Stimulated activated CD8-positive, alpha-beta memory T cell treated with anti-CD3 and anti-CD28 coated beads, Interleukin-4, amount 100 ng/mL, for 4 hours (primary cell): Measurements from ENCODE around the gene PLEKHM3.
"Not testable (repeated sequence)": the region's sequence is repeated elsewhere in the genome, so short reads cannot be mapped to it uniquely, and the experiment has no call there.

ENCODE experiments used
- DNase-seq, 2 donors: peaks; one replicate each; pipeline ENCODE4 v3.0.0-alpha.2; 2020; ENCODE audit warnings: low read depth in 2 of 2, low spot score in 1 of 2

PLEKHM3 gene

GRCh38 chr2:208037564-208038487 lies 12.5 kb upstream of the PLEKHM3 start:
- no peak for DNase-seq

DNA sequence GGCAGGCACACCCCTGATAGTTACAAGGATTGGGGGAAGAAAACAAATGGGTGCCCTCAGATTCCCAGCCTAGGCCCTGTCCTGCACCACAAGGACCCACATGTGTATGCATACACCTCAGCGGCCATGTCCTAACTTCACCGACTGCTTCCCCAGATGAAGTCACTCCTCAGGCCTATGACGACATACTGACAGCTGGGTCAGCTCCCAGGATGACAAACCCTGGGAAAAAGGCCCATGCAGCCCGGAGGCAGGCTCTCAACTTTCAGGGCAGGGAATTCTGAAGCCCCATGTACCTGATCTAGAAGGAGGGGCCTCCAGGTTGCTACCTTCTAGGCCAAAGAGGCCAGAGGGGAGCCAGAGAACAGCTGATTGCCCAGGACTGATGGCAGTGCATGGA lies 11.0 kb upstream of the PLEKHM3 start:
- DNase-seq: no peak

DNA sequence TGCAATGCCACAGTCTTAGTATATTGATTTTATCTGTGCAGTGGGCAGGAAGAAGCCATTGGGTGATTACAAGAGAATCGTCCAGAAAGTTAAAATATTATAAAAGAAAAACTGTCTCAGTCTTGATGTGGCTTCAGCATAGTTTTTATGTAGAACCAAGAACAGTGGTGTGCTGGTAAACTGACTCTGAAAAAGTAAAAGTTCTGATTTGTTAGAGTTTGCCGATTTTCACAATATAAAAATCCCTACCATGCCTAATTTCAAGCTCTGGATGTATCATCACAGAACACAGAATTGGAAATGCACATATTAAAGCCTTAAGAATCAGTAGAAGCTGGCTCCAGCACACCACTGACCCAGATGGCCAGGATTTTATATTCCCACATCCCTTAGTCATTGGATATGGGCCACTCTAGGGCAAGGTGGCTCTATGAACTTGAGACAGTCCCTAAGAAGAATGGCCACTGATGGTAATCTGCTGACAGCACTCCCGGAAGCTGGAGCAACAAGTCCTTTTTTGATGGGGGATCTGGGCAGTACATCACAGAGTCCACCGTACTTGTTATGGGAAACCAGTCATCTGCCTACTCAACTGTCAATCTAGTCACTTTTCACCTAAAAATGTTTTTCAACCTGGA lies 9.3 kb upstream of the PLEKHM3 start:
- no peak for DNase-seq

GRCh38 chr2:208033701-208034502 lies 8.6 kb upstream of the PLEKHM3 start:
- DNase-seq: no peak

DNA sequence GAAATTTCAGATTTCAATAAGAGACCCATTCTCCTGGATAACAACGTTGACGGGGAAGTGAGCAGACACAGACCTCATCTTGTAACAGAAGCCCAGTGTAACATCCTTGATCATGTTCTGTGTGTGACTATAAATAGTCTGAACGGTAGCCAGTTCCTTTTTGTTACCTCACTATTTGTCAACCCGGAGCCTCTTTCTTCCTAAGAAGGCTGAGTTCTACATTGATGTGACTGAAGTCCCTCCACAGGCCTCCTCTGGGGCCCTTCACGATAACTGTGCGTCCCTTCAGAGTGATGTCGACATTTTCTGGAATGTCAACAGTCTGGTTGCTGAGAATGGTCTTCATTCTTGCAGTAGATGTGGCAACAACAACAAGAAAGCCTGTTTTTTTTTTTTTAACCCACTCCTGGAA lies 6.3 kb upstream of the PLEKHM3 start:
- DNase-seq: no peak

DNA sequence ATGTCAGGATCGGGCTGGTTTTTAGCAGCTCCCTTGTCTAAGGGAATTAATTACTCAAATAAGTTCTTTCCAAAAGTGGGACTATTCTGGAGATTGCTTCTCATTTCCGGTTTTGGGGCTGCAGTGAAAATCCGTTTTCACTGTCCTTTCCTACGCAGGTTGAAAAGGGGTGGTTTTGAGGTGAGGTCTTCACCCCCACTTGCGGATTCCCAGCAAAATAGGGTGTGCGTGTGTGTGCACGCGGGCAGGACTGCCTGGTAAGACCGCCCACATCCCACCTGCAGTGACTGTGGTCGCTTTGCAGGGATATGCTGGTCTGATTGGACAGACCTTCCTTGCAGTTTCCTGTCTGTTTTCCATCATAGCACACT lies 472 bp upstream of the PLEKHM3 start:
- DNase-seq: peak in 1 of 2 donors; percentile 5

DNA sequence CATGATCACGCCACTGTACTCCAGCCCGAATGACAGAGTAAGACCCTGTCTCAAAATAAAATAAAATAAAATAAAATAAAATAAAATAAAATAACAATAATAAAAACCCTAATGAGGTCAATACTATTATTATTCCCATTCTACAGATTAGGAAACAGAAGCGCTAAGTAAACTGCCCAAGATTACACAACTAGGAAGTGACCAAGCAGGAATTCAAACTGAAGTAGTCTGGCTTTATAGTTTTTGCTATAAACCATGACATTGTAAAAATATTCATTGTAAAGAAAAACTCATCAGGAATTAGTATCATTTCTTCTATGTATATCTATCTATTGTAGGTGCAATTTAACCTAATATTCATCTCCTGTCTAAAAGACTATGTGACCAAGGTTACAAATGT lies 1.2 kb downstream of the PLEKHM3 start:
- DNase-seq: no peak

DNA sequence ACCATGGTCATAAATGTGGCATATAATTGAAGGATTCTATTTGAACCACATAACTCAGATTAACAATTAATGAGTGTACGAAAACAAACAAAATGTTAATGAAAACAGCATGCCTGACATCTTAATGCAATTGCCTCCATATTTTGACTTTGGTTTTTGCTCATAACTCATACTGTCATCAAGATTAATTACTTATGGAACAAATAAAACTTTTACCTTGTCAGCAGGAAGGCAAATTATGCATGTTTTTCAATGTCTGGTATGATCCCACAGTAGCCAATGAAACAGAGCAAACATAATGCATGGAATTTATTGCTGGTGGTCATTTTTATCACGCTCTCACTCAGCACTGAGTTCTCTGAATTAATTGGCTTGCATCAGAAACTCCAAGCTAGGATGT lies 5.1 kb downstream of the PLEKHM3 start:
- DNase-seq: no peak

GRCh38 chr2:208018124-208018712 lies 7.1 kb downstream of the PLEKHM3 start:
- DNase-seq: not testable (repeated sequence)

DNA sequence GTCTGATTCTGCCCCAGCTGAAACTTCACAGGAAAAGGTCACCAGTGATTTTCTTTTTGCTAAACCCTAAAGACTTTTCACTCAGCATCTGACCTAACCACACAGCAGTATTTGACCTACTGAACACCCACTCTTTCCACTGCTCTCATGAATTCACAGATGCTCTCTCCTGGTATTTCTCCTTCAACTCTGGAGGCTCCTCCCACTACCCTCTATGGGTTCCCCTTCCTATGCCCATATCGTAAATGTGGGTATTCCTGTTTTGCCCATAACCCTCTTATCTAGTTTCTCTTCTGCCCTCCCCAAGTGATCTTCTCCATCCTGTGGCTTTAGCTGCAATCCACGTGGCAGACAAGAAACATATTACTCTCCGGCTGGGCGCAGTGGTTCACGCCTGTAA lies 7.6 kb downstream of the PLEKHM3 start:
- no peak for DNase-seq

- no peak for DNase-seq
Observed at GRCh38 chr2:208015475-208015874, 9.9 kb downstream of the PLEKHM3 start.

- no peak for DNase-seq
Observed at GRCh38 chr2:208013285-208014178, 11.8 kb downstream of the PLEKHM3 start.

- DNase-seq: no peak
Observed at GRCh38 chr2:208012449-208012848, 12.9 kb downstream of the PLEKHM3 start.

- DNase-seq: no peak
Observed at GRCh38 chr2:208010506-208010905, 14.8 kb downstream of the PLEKHM3 start.

- no peak for DNase-seq
Observed at GRCh38 chr2:208006833-208007232, 18.5 kb downstream of the PLEKHM3 start.

GRCh38 chr2:208006337-208006736 lies 19.0 kb downstream of the PLEKHM3 start:
- DNase-seq: no peak

- no peak for DNase-seq
Observed at GRCh38 chr2:208001924-208002323, 23.4 kb downstream of the PLEKHM3 start.

DNA sequence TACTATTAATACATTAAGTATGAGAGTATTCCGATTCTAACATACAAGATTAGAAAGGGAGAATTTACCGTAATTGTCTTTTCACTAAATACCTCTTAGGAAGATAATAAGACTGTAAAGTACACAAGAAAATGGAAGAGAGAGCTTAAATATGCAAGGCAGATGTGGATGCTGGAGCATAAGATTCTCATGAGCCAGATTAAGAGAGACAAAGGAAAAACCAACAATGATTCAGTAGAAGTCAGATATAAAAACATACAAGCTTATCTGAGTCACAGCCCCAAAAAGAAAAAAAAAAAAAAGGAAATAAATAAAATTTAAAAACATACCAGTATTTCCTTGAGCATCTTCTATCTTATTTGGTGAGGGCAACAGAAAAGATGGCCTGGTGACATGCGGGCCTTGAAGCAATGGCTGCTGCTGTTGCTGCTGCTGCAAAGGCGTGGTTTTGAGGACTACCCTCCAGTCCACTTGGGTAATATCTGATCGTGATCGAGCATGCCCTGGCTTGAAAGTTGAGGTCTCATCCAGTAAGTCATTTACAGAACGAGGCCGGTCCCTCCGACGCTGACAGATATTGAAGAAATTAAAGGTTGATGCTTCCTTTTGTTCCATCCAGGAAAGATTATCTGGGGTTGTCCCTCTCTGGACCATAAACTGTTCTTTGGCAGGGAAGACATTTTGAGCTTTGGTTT lies 24.5 kb downstream of the PLEKHM3 start:
- DNase-seq: no peak

GRCh38 chr2:207996848-207997247 lies 28.5 kb downstream of the PLEKHM3 start:
- no peak for DNase-seq

GRCh38 chr2:207995887-207996286 lies 29.4 kb downstream of the PLEKHM3 start:
- DNase-seq: no peak
